Activated CD4-positive, CD25-positive, alpha-beta regulatory T cell treated with anti-CD3 and anti-CD28 coated beads, Interleukin-2, amount 50 U/mL, for 72 hours (primary cell): ENCODE data around the gene TBC1D10A.

ENCODE experiments used
- DNase-seq: peaks from one replicate; pipeline ENCODE4 v3.0.0; 2021

The TBC1D10A gene

DNA sequence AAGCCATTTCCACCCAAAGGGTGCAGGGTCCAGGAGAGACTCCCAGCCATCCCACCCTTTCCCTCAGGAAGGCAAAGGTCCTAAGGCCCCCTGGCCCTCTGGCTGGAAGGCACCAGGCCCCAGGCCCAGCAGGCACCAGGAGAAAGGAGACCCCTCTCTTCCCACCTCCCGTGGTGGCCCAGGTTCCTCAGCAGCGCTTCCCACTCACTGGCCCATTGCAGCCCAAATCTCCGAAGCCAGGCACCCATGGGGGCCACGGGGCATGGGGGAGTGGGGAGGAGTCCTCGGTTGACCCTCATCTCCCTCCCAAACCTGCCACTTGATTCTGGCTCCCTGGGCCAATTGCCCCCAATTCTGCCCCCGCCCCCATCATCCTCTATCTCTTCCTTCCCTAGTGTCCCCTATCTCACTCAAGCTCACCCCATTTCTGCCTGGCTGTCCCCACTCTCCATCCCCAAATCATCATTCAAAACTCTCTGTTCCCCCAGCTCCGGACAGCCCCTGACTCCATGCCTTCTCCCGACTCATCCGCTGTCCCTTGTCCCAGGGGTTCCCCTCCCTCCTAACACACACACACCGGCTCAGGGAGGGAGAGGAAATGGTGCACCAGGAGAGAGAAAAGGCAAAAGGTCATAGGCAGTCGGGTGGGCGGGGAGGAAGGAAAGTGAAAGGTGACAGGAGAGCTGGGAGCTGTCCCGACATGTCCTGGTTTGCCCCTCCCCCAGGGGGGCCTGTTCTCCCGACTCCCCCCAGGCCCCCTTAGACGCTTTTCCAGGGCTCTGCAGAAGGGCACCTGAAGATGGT, 81.4 kb downstream of the TBC1D10A start:
- DNase-seq = no peak

DNA sequence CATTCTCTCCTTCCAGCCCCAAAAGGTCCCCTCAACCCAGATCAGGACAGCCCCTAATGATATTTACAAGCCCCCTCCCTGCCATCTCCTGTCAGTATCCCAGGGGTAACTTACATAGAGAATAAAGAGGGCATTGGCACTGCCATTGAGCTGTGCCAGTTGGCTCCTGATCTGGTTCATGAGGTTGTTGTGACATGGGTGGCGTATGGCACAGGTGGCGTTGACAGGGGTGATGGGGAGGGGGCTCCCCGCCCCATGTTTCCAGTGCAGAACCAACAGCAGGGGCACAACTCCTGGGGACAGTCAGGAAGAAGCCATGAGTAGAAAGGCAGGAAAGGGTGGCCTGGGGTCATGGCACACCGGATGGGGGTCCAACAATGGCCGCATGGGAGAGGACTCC, 82.1 kb downstream of the TBC1D10A start:
- no peak for DNase-seq

DNA sequence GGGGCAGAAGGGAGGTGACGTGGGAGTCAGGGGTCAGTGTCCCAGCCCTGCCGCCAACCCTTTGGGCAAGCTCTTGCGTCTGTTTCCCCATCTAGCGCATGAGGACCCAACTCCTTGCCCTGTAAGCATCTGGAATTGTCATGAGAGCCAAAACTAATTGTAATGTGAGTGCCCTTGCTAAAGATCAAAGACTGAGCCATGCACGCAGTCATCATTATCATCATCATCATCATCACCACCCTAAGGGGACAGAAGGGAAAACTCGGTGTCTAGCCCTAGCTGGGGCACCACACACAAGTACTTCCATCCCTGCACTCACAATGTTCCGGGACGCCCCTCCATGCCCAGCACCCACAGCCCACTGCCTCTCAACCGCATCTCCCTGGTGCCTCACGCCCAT, 82.7 kb downstream of the TBC1D10A start:
- DNase-seq = no peak

DNA sequence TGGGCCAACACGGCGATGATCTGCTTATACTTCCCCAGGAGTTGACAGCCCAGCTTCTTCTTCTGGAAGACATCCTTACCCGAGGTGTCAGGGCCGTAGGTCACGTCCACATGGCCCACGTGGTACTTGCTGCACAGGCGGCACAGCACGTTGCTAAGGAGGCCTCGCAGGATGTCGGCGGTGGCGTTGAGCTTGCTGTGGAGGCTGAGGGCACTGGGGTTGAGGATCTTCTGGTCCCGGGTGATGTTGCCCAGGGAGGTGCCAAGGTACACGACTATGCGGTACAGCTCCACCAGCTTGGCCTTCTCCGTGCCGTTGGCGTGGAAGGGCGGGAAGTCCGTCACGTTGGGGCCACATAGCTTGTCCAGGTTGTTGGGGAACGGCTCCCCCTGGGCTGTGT, 83.1 kb downstream of the TBC1D10A start:
- no peak for DNase-seq
